GM12892 (cell line): ENCODE results near the gene TEX28.
"Not testable (repeated sequence)": the region's sequence is repeated elsewhere in the genome, so short reads cannot be mapped to it uniquely, and the experiment has no call there.

ENCODE experiments used
- POLR2A ChIP-seq: IDR thresholded peaks from 2 replicates; pipeline ENCODE4 v1.6.1; 2011; ENCODE audit warnings: low read depth, low read length, control low read depth
- POLR2AphosphoS5 ChIP-seq: IDR thresholded peaks from 2 replicates; pipeline ENCODE4 v1.6.1; 2011; ENCODE audit warnings: low read depth, low read length, control low read depth

DNA sequence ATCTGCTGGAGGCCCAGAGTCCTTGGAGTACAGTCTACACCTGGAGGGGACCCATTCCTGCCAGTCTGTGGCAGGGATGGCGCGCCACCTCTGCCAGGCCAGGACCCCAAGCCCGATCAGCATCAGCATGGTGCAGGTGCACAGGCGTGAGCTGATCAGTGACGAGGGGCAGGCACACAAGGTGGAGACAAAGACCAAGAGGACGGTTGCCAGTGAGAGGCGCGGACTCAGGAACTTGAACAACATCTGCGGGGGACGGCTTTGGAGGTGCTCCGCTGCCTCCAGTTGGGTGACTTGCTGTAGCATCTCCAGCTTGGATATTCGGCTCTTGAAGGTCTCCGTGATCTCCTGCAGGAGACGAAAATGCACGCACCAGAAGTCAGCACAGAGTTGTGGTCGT is 61.3 kb downstream of the TEX28 start:
- not testable (repeated sequence) for TF ChIP-seq POLR2A, POLR2AphosphoS5
